AG10803 (cell line): ENCODE results near the gene SLC38A7.
A peak's percentile ranks its signal among the peaks of the same experiment; 100 is the strongest.

Experiments
- DNase-seq: peaks from one replicate; pipeline ENCODE4 v3.0.0; 2010; ENCODE audit warnings: low read depth
- H3K4me3 ChIP-seq: 2 replicates; pipeline ENCODE4 v1.5.1; 2011; ENCODE audit warnings: mild to moderate bottlenecking, low read length, control low read depth
- TF ChIP-seq, protein P1 (sequence below): conservative IDR thresholded peaks from 2 replicates; pipeline ENCODE4 v1.5.1; 2011; ENCODE audit warnings: mild to moderate bottlenecking, low read length, control low read depth, inconsistent platforms

SLC38A7 gene

DNA sequence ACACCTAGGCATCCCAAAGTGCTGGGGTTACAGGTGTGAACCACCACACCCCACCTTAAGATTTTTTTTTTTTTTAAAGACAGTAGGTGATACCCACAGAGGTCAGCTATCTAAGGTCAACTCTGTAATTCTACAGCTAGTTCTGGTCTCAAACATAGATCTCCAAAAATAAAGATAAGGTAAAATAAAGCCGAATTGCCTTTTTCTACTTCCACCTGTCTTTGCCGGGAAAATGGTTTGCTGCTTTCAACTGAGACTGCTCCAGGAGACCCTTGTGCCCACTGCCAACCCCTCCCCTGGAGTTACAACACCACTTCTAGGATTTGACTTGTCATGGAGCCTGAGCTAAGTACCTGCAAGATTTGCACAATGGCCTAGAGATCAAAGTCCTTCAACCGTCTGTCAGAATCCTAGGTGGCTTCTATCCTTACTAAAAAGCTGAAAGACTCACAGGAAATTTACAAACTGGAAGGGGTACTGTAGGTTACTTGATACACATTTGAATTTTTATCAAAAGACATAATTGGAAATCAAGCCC is 50.2 kb downstream of the SLC38A7 start:
- TF ChIP-seq, protein P1, sequence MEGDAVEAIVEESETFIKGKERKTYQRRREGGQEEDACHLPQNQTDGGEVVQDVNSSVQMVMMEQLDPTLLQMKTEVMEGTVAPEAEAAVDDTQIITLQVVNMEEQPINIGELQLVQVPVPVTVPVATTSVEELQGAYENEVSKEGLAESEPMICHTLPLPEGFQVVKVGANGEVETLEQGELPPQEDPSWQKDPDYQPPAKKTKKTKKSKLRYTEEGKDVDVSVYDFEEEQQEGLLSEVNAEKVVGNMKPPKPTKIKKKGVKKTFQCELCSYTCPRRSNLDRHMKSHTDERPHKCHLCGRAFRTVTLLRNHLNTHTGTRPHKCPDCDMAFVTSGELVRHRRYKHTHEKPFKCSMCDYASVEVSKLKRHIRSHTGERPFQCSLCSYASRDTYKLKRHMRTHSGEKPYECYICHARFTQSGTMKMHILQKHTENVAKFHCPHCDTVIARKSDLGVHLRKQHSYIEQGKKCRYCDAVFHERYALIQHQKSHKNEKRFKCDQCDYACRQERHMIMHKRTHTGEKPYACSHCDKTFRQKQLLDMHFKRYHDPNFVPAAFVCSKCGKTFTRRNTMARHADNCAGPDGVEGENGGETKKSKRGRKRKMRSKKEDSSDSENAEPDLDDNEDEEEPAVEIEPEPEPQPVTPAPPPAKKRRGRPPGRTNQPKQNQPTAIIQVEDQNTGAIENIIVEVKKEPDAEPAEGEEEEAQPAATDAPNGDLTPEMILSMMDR: no peak
- no peak overlapping the region for H3K4me3 ChIP-seq
- no peak for DNase-seq

DNA sequence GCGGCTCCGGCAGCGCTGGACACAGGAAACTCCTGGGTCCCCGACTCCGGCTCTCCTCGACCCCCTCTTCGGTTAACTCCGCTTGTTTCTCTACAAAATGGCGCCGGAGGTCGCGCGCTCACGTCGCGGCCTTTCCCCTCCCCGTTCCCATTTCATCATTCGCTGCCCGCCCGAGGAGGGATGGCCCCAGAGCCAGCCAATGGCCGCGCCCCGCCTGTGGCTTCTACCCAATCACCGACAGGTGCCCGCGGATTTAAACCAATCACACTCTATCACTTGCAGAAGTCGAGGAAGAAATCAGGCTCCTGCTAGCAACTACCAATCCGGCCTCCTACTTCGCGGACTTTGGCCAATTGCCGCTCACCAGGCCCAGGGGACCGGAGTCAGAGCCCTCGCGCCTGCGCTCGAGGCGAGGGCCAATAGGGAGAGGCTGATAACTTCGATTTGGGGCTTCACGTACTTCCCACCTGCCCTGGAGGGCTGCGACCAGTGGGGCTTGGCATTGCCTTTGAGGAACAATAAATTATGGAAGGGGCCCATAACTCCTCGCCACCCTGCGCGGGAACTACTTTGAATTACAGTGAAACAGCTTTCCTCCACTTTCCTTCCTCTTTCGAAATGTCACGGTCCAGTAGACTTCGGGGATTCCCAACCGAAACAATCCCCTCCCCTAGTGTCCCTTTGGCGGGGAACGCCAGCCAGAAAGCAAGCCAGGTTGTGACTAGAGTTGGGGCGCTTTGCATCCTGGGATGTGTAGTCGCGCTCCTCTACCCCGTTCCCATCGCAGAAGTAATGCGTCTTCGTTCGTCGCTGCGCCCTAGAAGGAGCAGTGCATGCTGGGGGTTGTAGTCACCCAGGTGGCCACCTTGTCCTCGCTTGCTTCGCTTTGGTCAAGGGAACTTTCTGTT is 54.6 kb downstream of the SLC38A7 start, which contains the start of gene CNOT1:
CNOT1 (minus strand) TSS at position 94 of the 908 bp plus-strand sequence. CDS start 30,489 bp downstream, outside the sequence.
- TF ChIP-seq, protein P1: no peak
- H3K4me3 ChIP-seq: peak within 1 kb of the TSS; percentile 96
- peak; percentile 100 for DNase-seq

DNA sequence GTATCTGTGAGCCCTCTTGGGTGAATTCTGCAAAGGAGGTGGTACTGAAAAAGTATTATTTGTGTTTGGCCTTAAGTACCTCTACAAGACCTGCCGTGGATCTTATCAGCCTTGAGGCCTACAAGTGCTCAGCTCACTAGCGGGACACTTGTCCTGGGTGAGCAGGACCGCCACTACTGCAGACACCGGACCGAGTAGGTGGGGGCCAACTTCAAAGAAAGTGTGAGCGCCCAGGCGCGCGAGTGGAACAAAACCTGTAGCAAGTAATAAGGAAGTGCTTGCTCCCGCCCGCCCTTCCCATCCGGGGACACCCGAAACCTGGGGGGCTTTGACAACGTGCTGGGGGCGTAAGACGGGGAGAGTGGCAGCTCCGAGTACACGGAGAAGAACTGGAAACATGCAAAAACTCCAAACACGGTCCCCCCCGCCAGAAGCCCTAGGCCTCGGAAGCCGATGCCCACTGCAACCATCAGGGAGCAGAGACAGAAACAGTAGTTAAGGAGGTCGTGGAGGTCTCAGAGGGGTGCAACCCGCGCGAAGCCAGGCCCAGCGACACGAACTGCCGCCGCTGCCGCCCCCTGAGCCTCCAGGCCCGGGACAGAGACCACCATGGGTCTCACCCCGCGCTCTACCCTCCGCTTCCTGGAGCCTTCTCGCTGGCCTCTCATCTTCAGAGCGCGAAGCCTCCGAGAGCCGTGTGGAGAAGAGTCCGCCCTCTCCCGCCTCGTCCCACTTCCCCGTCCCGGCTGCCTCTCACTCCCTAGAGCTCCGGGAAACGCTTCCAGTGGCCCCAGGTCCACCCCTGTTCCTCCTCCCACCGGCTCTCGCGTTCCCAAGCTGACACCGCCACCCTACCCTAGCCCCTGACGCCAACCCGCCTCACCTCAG is 55.5 kb downstream of the SLC38A7 start:
- peak; percentile 6 for DNase-seq
- TF ChIP-seq, protein P1: no peak
- H3K4me3 ChIP-seq: peak overlapping the region; percentile 96

DNA sequence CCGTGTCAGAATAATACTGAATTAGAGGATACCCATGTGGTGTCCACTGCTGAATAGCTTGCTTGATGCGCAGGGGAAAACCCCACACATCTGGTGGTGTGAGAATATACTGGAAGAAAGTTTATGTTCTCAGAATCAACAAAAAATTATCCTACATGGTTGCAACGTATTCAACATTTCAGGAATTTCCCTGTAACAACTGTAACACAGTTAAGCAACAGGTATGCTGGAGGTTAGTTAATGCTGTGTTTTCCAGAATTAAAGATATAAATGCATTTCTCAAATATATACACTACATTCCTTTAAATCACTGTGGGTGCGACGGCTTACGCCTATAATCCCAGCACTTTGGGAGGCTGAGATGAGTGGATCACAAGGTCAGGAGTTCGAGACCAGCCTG is 60.4 kb downstream of the SLC38A7 start:
- TF ChIP-seq, protein P1: no peak
- no peak overlapping the region for H3K4me3 ChIP-seq
- DNase-seq: no peak

DNA sequence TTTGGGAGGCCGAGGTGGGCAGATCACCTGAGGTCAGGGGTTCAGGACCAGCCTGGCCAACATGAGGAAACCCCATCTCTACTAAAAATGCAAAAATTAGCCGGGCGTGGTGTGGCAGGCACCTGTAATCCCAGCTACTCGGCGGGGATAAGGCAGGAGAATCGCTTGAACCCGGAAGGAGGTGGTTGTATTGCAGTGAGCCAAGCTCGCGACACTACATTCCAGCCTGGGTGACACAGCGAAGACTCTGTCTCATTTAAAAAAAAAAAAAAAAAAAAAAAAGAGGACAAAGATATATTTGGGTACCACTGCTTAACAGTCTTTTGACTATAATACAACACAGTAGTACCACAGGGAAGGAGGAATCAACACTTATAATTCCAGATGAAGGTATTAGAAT is 64.2 kb downstream of the SLC38A7 start:
- DNase-seq: no peak
- TF ChIP-seq, protein P1: no peak
- H3K4me3 ChIP-seq: no peak overlapping the region

DNA sequence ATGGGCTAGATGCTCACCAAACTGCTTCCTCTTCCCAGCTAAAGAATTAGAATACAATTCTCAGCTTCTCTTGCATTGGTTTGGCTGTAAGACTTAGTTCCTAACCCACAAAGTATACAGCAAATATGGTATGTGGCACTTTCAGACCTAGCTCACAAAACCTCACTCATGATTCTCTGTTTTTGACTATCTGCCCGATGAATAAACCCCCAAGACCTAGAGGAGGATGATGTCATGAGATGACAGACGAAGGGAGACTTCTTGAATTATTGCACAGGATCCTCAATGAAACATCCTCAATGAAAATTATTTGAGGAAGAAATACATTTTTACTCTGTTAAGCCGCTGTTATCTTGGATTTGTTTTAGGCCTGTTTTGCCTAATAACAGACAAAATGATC is 69.3 kb downstream of the SLC38A7 start:
- DNase-seq: peak; percentile 50
- TF ChIP-seq, protein P1: no peak
- no peak overlapping the region for H3K4me3 ChIP-seq
